Suppressor macrophage treated with lipopolysaccharide for 4 hours (primary cell): ENCODE data around the gene TMX3.

Experiments
- DNase-seq: peaks from one replicate; pipeline ENCODE4 v3.0.0-alpha.2; 2020

The TMX3 gene

GRCh38 chr18:68714712-68715496 is at the start of gene TMX3:
Gene TMX3 (minus strand): TSS chr18:68715108. CDS start chr18:68714981, 127 bp downstream.
- DNase-seq = peak; percentile 96

- DNase-seq = no peak
Measured at GRCh38 chr18:68764016-68764415, 49.1 kb upstream of the TMX3 start.

- DNase-seq = no peak
Measured at GRCh38 chr18:68763083-68763482, 48.2 kb upstream of the TMX3 start.

GRCh38 chr18:68759308-68759707 is 44.4 kb upstream of the TMX3 start:
- DNase-seq = no peak

- DNase-seq = no peak
Measured at GRCh38 chr18:68757126-68757525, 42.2 kb upstream of the TMX3 start.

GRCh38 chr18:68742206-68742605 is 27.3 kb upstream of the TMX3 start:
- no peak for DNase-seq

- DNase-seq = no peak
Measured at GRCh38 chr18:68740966-68741365, 26.1 kb upstream of the TMX3 start.

GRCh38 chr18:68739462-68739861 is 24.6 kb upstream of the TMX3 start:
- no peak for DNase-seq

GRCh38 chr18:68738564-68738963 is 23.7 kb upstream of the TMX3 start:
- no peak for DNase-seq

- DNase-seq = peak; percentile 63
Measured at GRCh38 chr18:68735483-68736343, 20.8 kb upstream of the TMX3 start.

GRCh38 chr18:68734308-68734707 is 19.4 kb upstream of the TMX3 start:
- no peak for DNase-seq

GRCh38 chr18:68733707-68734106 is 18.8 kb upstream of the TMX3 start:
- DNase-seq = no peak

GRCh38 chr18:68728081-68728700 is 13.3 kb upstream of the TMX3 start:
- DNase-seq = peak; percentile 39

GRCh38 chr18:68727506-68727905 is 12.6 kb upstream of the TMX3 start:
- DNase-seq = no peak

GRCh38 chr18:68725346-68725745 is 10.4 kb upstream of the TMX3 start:
- DNase-seq = no peak

GRCh38 chr18:68724021-68724420 is 9.1 kb upstream of the TMX3 start:
- no peak for DNase-seq

- no peak for DNase-seq
Measured at GRCh38 chr18:68723539-68723938, 8.6 kb upstream of the TMX3 start.

GRCh38 chr18:68722821-68723220 is 7.9 kb upstream of the TMX3 start:
- DNase-seq = peak; percentile 46

GRCh38 chr18:68721681-68722583 is 7.0 kb upstream of the TMX3 start:
- peak; percentile 67 for DNase-seq

- peak; percentile 11 for DNase-seq
Measured at GRCh38 chr18:68714366-68714711, 569 bp downstream of the TMX3 start.

GRCh38 chr18:68713796-68714195 is 1.1 kb downstream of the TMX3 start:
- DNase-seq = no peak

- no peak for DNase-seq
Measured at GRCh38 chr18:68713131-68713530, 1.8 kb downstream of the TMX3 start.

GRCh38 chr18:68707646-68708045 is 7.3 kb downstream of the TMX3 start:
- no peak for DNase-seq
